A549 (cell line): ENCODE results near the gene KDF1. TPM values are rescaled to one million over a fixed set of nuclear protein-coding genes. Genes with fewer than 3 reads are reported as not detected.
A peak's percentile ranks its signal among the peaks of the same experiment; 100 is the strongest.

Source experiments
- ATAC-seq, 2 experiments: fragments of 200-7000 bp in 1 of 2; fragments of >200 bp in 1 of 2; cut with Nextera tagmentation in 1 of 2; cut with Tn5 transposase in 1 of 2; 3 replicates each; pipeline versions ENCODE4 v1.8.0 to v1.9.1; 2018 to 2020; ENCODE audit warnings: mild to moderate bottlenecking in 1 of 2, moderate library complexity in 1 of 2
- CTCF ChIA-PET: fragments of 300-600 bp; sonication (Branson Sonifier 250); formaldehyde crosslinking; extraction: SDS; loops from one replicate; lab custom pipeline; 2021; ENCODE audit warnings: antibody characterized with exemption, inconsistent platforms; lab: Yijun Ruan, JAX
- POLR2A ChIA-PET: fragments of 350-600 bp; formaldehyde crosslinking; extraction: SDS; loops from one replicate; lab custom pipeline; 2021; ENCODE audit warnings: antibody characterized with exemption, inconsistent platforms; lab: Yijun Ruan, JAX
- DNase-seq, 2 experiments: peaks; one replicate each; pipeline versions ENCODE4 v3.0.0 to v3.0.0-alpha.2; 2011 to 2016; ENCODE audit warnings: low read depth in 1 of 2, low spot score in 1 of 2
- FAIRE-seq: peaks from 2 replicates; lab custom pipeline; 2011; peaks lifted over from hg19 to GRCh38; lab: Jason Lieb, UNC
- H3K27ac ChIP-seq, 2 experiments: fragments of >200 bp; sonication (Bioruptor Twin); formaldehyde crosslinking; 3 replicates each; pipeline ENCODE4 v1.5.1; 2016 to 2017
- H3K4me1 ChIP-seq: fragments of >200 bp; sonication (Bioruptor Twin); formaldehyde crosslinking; 3 replicates; pipeline ENCODE4 v1.6.1; 2016
- H3K4me2 ChIP-seq: fragments of >200 bp; sonication (Bioruptor Twin); formaldehyde crosslinking; 3 replicates; pipeline ENCODE4 v1.6.1; 2016
- H3K4me3 ChIP-seq: fragments of >200 bp; sonication (Bioruptor Twin); formaldehyde crosslinking; 3 replicates; pipeline ENCODE4 v1.5.1; 2016
- H3K9me3 ChIP-seq: fragments of >200 bp; sonication (Bioruptor Twin); formaldehyde crosslinking; 3 replicates; pipeline ENCODE4 v1.6.1; 2016
- BHLHE40 ChIP-seq: IDR thresholded peaks from 2 replicates; pipeline ENCODE4 v1.6.1; 2012; ENCODE audit warnings: low read depth, low read length, inconsistent platforms
- CEBPB ChIP-seq, 2 experiments: fragments of >200 bp in 1 of 2; sonication (Bioruptor Twin) in 1 of 2; formaldehyde crosslinking in 1 of 2; IDR thresholded peaks; 2 replicates each; pipeline ENCODE4 v1.6.1; 2012 to 2016
- FOSB ChIP-seq: fragments of 250-450 bp; sonication (Bioruptor Pico); IDR thresholded peaks from 2 replicates; pipeline ENCODE4 v1.5.0; 2020; ENCODE audit warnings: mild to moderate bottlenecking, moderate library complexity
- HDAC2 ChIP-seq: fragments of 200-600 bp; sonication (generic); IDR thresholded peaks from 2 replicates; pipeline ENCODE4 v1.6.1; 2016
- HOXA7 ChIP-seq: fragments of 250-450 bp; sonication (Bioruptor Pico); IDR thresholded peaks from 2 replicates; pipeline ENCODE4 v1.5.0; 2020; ENCODE audit warnings: mild to moderate bottlenecking, moderate library complexity
- KDM1A ChIP-seq: fragments of 200-600 bp; sonication (generic); IDR thresholded peaks from 2 replicates; pipeline ENCODE4 v1.6.1; 2016; ENCODE audit warnings: low read depth, mild to moderate bottlenecking
- KDM5A ChIP-seq: fragments of 200-600 bp; sonication (generic); IDR thresholded peaks from 2 replicates; pipeline ENCODE4 v1.6.1; 2016; ENCODE audit warnings: antibody characterized with exemption, mild to moderate bottlenecking
- MYC ChIP-seq: IDR thresholded peaks from 2 replicates; pipeline ENCODE4 v1.6.1; 2012; ENCODE audit warnings: mild to moderate bottlenecking, inconsistent platforms, low read length, improper control_type of control experiment, borderline replicate concordance
- PHF8 ChIP-seq: fragments of 200-600 bp; sonication (generic); IDR thresholded peaks from 2 replicates; pipeline ENCODE4 v1.6.1; 2016; ENCODE audit warnings: low read depth, mild to moderate bottlenecking, antibody characterized with exemption, moderate library complexity, borderline replicate concordance
- RARB ChIP-seq: fragments of 250-450 bp; sonication (Bioruptor Pico); IDR thresholded peaks from 2 replicates; pipeline ENCODE4 v1.8.0; 2021; ENCODE audit warnings: mild to moderate bottlenecking, moderate library complexity
- ZC3H11A ChIP-seq: fragments of 450-650 bp; IDR thresholded peaks from 2 replicates; pipeline ENCODE4 v1.6.1; 2014; ENCODE audit warnings: antibody characterized with exemption, mild to moderate bottlenecking
- WGBS: methylation state at CpG from one replicate; pipeline ENCODE4 v1.1.6; 2017; ENCODE audit errors: missing lambda C conversion rate; 5-methylcytosine and 5-hydroxymethylcytosine counted together
- polyA plus RNA-seq, 4 experiments: library from polyadenylated mRNA; depleted of rRNA in 3 of 4; stranded (reverse); fragments of >200 nt; fragmentation: RNase III in 1 of 4; extraction: RNeasy Plus Mini Kit Qiagen cat#74134 plus additional on column Dnase treatment in 1 of 4; gene quantifications; 2 replicates in 3 of 4; 3 replicates in 1 of 4; pipeline ENCODE4 v1.2.3, GENCODE V29; 2011 to 2017
- TF ChIP-seq, protein P1 (sequence below): IDR thresholded peaks from 2 replicates; pipeline ENCODE4 v1.6.1; 2012; ENCODE audit warnings: low read depth, borderline replicate concordance
- TF ChIP-seq, protein P2 (sequence below): fragments of 450-650 bp; IDR thresholded peaks from 2 replicates; pipeline ENCODE4 v1.6.1; 2014; ENCODE audit warnings: antibody characterized with exemption
- TF ChIP-seq, protein P3 (sequence below): fragments of 250-450 bp; sonication (Bioruptor Pico); IDR thresholded peaks from 2 replicates; pipeline ENCODE4 v1.5.0; 2021; ENCODE audit warnings: mild to moderate bottlenecking, moderate library complexity, borderline replicate concordance
- TF ChIP-seq, protein P4 (sequence below): fragments of >200 bp; sonication (Bioruptor Twin); formaldehyde crosslinking; IDR thresholded peaks from 3 replicates; pipeline ENCODE4 v1.5.1; 2016

KDF1 gene
- polyA plus RNA-seq, 2 of the 4 experiments (the other 2 are of a cell fraction), result not detected

DNA sequence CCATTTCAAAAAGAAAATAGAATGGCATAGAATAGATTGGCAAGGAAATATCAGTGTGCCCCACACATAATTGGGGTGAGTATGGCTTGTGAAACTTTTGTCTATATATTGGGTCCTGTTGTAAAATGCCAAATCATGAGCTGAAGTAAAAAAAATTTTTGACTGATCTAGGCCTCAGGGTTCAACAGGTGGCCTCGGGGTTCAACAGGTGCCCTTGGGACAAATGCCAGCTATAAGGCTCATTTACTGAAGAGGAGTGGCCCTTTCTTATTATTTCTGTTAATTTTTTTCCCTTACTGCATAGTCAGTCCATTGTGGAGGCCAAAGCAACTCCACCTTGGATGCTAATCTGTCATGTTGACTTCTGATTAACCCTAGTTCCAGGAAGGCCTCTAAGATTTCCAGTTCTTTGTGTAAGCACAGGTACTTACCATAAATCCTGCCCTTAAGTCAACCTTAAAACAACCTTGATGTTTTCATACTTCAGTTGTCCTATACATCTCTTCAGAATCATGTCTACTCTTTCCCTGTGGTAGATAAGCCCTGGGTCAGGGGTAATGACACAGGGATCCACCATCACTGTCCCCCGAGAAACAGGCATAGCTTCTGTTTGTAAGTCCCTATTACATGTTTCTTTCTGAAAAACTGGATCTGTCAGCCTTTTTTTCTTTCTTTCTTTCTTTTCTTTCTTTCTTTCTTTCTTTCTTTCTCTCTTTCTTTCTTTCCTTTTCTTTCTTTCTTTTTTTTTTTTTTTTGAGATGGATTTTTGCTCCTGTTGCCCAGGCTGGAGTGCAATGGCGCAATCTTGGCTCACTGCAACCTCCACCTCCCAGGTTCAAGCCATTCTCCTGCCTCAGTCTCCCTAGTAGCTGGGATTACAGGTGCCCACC is 16.6 kb upstream of the KDF1 start (continued):
- TF ChIP-seq HOXA7 (CRISPR knock-in tag) (no peak), RARB (CRISPR knock-in tag) (no peak), MYC (no peak)

DNA sequence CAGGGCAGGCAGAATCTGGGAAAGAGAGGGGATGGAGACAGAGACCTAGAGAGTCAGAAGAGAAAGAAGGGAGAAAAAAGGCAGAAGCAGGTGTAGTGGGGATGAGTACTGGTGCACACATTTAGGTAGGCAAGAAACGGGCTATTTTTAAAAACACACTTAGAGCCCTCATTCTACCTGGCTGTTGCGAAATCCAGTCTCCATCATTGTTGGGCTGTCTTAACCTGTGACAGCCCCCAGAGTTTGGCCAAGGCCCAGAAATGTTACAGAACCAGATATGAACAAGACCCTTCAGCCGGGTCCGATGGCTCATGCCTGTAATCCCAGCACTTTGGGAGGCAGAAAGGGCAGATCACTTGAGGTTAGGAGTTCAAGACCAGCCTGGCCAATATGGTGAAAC is 12.6 kb upstream of the KDF1 start:
- ChIA-PET CTCF (interaction anchor here (0.6 to 2.9 kb wide), 3 partner anchors 14 to 27 kb away, joined by 3 to 14 read pairs (median 4); no protein-coding TSS in a partner anchor), POLR2A (no interaction called here)
- Histone ChIP-seq H3K4me1 (peaks cover 24% of the 10 kb centered on the region; the same call in 2 of the 3 replicates), H3K4me3 (no peak overlapping the region), H3K27ac (peak overlapping the region; percentile 35 to 73; a peak in 4 of 6 replicates), H3K9me3 (no peaks in the 10 kb centered on the region), H3K4me2 (no peak overlapping the region)
- TF ChIP-seq FOSB (CRISPR knock-in tag) (no peak), KDM1A (no peak), ZC3H11A (no peak), CEBPB (IDR thresholded peaks at IDR 0.05) (peak; percentile 32 to 78; a peak in 3 of 4 replicates), PHF8 (no peak)
- FAIRE-seq (no peak), ATAC-seq (no peak), DNase-seq (no peak)
- WGBS, result 91% methylated on average over 4 of the region's 4 CpGs

DNA sequence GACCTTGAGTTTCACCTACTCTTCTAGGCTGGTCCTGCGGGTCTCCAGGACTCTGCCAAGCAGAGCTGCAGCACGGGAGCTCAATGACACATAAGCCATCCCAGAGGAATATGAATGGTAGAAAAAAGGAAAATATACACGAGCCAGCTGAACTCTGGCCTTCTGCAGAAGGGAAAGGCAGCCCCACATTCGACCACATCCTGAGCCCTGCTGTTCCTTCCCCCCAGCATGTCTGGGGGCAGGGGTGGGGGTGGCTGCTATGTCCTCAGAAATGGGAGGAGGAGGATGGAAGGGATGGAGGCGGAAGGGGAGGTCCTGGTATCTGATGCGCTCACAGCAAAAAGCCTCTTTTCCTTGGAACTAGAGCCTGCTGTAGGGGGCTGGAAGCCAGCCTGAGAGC is 12.1 kb upstream of the KDF1 start:
- FAIRE-seq (no peak), DNase-seq (no peak), ATAC-seq (peak; percentile 19 to 37; a peak in 1 of 6 replicates)
- POLR2A ChIA-PET, result interaction anchor here (0.7 kb wide), 1 partner anchor 21 kb away, joined by 3 read pairs; the partner anchor contains the start of gene TRNP1
- H3K4me1 ChIP-seq, result peaks cover 28% of the 10 kb centered on the region; the same call in 2 of the 3 replicates
- CTCF ChIA-PET, result interaction anchor here (1.5 to 2.9 kb wide), 2 partner anchors 25 to 28 kb away, joined by 4 to 14 read pairs; no protein-coding TSS in a partner anchor
- no peak for TF ChIP-seq KDM5A
- no peak for TF ChIP-seq FOSB (CRISPR knock-in tag)
- TF ChIP-seq, protein P1, sequence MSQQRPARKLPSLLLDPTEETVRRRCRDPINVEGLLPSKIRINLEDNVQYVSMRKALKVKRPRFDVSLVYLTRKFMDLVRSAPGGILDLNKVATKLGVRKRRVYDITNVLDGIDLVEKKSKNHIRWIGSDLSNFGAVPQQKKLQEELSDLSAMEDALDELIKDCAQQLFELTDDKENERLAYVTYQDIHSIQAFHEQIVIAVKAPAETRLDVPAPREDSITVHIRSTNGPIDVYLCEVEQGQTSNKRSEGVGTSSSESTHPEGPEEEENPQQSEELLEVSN, result no peak
- TF ChIP-seq HDAC2, result no peak
- TF ChIP-seq, protein P2, sequence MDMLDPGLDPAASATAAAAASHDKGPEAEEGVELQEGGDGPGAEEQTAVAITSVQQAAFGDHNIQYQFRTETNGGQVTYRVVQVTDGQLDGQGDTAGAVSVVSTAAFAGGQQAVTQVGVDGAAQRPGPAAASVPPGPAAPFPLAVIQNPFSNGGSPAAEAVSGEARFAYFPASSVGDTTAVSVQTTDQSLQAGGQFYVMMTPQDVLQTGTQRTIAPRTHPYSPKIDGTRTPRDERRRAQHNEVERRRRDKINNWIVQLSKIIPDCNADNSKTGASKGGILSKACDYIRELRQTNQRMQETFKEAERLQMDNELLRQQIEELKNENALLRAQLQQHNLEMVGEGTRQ, result no peak
- TF ChIP-seq, protein P3, sequence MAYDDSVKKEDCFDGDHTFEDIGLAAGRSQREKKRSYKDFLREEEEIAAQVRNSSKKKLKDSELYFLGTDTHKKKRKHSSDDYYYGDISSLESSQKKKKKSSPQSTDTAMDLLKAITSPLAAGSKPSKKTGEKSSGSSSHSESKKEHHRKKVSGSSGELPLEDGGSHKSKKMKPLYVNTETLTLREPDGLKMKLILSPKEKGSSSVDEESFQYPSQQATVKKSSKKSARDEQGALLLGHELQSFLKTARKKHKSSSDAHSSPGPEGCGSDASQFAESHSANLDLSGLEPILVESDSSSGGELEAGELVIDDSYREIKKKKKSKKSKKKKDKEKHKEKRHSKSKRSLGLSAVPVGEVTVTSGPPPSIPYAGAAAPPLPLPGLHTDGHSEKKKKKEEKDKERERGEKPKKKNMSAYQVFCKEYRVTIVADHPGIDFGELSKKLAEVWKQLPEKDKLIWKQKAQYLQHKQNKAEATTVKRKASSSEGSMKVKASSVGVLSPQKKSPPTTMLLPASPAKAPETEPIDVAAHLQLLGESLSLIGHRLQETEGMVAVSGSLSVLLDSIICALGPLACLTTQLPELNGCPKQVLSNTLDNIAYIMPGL, result no peak
- TF ChIP-seq, protein P4, sequence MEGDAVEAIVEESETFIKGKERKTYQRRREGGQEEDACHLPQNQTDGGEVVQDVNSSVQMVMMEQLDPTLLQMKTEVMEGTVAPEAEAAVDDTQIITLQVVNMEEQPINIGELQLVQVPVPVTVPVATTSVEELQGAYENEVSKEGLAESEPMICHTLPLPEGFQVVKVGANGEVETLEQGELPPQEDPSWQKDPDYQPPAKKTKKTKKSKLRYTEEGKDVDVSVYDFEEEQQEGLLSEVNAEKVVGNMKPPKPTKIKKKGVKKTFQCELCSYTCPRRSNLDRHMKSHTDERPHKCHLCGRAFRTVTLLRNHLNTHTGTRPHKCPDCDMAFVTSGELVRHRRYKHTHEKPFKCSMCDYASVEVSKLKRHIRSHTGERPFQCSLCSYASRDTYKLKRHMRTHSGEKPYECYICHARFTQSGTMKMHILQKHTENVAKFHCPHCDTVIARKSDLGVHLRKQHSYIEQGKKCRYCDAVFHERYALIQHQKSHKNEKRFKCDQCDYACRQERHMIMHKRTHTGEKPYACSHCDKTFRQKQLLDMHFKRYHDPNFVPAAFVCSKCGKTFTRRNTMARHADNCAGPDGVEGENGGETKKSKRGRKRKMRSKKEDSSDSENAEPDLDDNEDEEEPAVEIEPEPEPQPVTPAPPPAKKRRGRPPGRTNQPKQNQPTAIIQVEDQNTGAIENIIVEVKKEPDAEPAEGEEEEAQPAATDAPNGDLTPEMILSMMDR, result no peak
- TF ChIP-seq BHLHE40, result no peak
- no peak overlapping the region for H3K4me3 ChIP-seq
- H3K9me3 ChIP-seq, result no peaks in the 10 kb centered on the region
- peak overlapping the region; percentile 35 to 73; a peak in 4 of 6 replicates for H3K27ac ChIP-seq
- no peak overlapping the region for H3K4me2 ChIP-seq
- 36% methylated on average over 6 of the region's 6 CpGs for WGBS
